GM11168 (cell line): ENCODE results near the gene OR10A4.
"Not testable (repeated sequence)": the region's sequence is repeated elsewhere in the genome, so short reads cannot be mapped to it uniquely, and the experiment has no call there.

Experiments
- in situ Hi-C: fragments of 300-500 bp; cut with MboI; formaldehyde crosslinking; loops from one replicate; pipeline ENCODE4 v1.12.0; 2022; ENCODE audit warnings: low sequenced_read_pairs; ENCODE audit not compliant: unreplicated experiment

OR10A4 gene, protein sequence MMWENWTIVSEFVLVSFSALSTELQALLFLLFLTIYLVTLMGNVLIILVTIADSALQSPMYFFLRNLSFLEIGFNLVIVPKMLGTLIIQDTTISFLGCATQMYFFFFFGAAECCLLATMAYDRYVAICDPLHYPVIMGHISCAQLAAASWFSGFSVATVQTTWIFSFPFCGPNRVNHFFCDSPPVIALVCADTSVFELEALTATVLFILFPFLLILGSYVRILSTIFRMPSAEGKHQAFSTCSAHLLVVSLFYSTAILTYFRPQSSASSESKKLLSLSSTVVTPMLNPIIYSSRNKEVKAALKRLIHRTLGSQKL

DNA sequence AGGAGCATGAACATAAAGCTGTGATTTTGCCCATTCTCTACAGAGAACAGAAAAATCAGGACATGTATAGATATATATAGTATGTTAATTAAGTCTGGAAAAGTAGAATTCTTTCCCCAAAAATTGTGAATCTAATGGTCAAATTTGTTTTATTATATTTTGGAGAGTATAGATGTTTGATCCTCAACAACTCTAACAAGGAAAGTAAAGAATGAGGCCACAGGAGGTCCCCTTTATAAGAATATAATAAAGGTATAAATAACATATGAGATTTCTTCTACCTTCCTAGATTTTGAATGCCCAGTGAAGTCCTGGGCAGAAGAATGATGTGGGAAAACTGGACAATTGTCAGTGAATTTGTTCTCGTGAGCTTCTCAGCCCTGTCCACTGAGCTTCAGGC, at the start of gene OR10A4:
TSS of gene OR10A4 (plus strand) at position 301 of the 400 bp plus-strand sequence. CDS start at position 324, 23 bp downstream.
- in situ Hi-C loops = no loop called here

DNA sequence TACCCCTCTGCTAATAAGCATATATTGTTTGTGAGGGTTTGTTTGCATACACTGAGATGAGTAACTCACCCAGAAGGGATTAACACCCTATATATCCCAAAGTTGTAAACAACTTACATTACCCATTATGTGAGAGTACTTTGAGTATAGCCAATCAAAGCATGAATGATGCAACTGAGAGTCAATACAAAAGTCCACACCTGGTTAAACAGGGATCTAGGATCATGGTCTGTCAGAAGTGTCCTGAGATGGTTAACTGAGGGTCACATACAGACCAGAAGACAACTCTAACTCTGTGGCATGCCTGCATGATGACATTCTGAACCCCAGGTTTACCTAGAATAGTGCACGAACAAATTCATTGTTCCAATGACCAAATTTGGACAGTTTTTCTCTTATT, 48.3 kb upstream of the OR10A4 start:
- in situ Hi-C loops = no loop called here

DNA sequence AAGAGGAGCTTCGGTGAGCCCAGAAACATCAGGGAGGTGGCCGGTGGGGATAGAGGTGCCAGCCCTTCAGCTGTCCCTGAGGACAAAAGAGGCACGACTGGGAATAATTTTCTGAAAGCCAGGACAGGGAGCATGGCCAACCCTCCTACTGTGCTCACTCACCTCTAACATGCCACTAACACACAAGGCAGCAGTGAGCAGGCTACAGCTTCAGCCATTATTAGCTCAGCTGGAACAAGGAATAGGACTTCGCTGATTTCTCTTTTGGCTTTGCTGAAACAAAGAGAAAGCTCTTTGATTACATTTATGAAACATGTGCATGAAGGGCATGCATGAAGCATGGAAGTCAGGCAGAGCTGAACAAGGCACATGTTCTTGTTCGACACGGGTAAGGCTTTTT, 43.1 kb upstream of the OR10A4 start:
- in situ Hi-C loops = no loop called here

DNA sequence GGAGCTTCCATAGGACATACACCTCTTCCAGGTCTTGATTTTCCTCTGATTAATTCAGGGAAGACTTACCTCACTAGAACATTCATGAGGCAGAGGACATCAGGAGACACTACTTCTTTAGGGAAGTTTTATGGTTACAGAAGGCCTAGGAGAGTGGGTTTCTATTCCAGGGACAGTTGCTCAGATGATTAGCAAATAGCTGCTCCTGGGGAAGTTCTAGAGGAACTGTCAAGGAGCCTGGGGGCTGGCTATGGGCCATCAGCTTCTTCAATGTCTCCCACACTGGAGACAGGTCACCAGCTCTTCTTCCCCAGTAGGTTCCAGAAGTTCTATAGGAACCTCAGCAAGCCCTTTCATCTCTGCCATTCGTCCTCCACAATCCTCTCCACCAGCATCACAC, 42.4 kb upstream of the OR10A4 start:
- in situ Hi-C loops = no loop called here

DNA sequence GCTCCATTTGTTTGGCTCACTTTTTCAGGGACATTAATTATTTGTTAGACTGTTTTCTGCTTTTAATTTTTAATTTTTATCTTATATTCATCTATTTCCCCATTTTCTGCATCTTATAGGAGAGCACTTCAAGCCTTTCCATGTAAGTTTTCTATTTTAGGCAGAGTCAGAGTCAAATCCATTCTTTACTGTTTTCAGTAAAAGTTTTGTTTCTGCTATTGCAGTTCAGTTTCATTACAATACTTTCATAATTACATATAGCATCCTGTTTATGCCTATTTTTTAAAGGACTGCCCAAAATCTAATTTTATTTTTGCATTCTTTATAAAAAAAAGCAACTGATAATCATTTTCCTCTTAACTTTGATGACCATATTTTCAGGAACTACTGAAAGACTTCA, 34.7 kb upstream of the OR10A4 start:
- in situ Hi-C loops = no loop called here

DNA sequence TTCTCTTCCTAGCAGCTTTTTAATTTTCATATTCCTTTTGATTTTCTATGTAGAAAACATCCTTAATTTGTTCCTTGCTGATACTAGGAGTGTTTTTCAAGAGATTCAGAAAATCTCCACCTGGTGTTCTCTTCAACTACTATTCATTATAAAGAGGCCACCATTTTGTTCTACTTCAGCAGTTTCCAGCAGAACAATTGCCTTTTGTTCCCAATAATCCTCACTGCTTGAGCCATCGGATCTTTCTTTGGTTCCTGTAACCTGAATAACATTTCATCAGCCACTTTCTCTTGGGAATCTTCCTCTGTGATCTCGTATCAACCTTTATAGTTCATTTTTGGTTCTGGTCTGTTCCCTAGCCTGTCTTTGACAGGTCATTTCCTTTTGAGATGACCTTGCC, 32.8 kb upstream of the OR10A4 start:
- in situ Hi-C loops = no loop called here

DNA sequence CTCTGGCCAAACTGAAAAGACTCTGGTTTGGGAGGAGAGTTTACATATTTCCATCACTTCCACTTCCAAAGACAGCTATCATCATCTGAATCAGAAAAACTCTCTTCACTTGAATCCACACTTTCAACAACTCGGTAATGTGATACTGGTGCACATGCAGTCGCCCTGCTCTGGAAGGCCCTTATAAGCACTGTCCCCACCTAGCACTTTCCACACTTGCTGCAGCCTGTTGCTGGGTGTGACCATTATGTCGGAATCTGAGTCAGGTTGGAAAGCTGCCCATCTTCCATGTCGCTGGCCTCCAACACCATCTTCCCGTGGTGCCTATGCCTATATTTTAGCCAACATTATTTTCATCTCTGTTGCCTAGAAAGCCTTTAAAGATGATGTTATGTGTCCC, 32.1 kb upstream of the OR10A4 start:
- in situ Hi-C loops = no loop called here

DNA sequence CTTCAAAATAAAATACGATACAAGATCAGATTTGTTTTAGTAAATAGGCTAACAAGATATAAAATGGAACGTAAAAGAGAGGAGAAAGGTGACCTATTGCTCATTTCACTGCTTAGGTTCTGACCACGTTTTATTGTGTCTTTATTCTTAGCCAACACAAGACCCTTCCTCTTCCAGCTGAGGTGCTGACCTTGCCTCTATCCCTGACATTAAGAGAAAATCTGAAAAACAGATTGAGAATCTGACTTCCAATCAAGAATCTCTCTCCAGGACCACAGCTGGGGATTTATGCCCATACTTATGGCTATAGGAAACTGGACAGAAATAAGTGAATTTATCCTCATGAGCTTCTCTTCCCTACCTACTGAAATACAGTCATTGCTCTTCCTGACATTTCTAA, 31.0 kb upstream of the OR10A4 start, which contains the start of gene OR10A5:
TSS of gene OR10A5 (plus strand) at position 301 of the 400 bp plus-strand sequence. CDS start at position 301, 0 bp downstream.
- in situ Hi-C loops = no loop called here

DNA sequence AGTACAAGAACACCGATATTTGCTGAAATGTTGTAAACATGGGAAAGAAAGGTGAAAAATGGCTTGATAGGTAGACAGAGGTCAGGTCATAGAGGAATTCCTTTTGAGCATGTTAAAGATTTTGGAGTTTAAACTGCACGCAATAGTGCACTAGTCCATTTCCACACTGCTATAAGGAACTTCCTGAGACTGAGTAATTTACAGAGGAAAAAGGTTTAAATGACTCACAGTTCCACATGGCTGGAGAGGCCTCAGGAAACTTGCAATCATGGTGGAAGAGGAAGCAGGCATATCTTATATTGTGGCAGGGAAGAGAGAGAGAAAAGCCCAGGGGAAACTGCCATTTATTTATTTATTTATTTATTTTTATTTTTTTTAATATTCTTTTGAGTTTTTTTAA, 25.9 kb upstream of the OR10A4 start:
- in situ Hi-C loops = no loop called here

DNA sequence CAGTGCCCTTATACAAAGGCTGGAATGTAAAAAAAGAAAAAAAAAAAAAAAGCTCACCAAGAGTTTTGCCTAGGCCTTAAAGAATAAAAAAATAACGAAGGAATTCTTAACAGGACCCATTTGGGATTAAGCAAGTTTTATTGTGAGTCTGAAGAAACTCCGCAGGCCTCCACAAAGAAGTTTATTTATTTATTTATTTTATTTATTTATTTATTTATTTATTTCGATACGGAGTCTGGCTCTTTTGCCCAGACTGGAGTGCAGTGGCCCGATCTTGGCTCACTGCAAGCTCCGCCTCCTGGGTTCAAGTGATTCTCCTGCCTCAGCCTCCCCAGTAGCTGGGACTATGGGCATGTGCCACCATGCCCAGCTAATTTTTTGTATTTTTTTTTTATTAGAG, 21.6 kb upstream of the OR10A4 start:
- in situ Hi-C loops = not testable (repeated sequence)

DNA sequence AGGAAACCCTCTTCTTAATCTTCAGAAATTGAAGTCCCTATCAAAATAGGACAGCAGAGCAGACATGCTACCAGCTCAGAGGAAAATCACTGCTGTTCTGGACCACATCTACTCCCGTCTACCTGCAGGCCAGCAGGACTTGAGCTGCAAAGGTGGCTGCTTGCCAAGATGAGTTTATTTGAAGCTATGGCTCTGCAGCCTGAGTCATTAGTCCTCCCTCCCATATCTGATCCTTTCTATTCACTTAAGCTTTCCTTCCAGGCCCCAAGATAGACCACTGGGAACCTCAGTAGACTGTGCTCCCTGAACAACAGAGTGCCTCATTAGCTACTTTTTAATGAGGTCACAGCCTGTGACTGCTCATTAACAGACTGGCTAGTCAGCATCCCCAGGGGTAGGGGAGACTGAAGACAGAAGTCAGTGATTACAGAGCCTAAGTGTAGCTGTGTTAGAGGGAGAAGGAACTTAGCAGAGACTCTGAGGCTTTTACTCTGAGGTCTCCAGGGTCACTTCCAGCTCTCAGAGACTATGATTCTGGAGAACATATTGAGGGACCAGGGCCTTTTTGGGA, 20.4 kb upstream of the OR10A4 start:
- in situ Hi-C loops = no loop called here

DNA sequence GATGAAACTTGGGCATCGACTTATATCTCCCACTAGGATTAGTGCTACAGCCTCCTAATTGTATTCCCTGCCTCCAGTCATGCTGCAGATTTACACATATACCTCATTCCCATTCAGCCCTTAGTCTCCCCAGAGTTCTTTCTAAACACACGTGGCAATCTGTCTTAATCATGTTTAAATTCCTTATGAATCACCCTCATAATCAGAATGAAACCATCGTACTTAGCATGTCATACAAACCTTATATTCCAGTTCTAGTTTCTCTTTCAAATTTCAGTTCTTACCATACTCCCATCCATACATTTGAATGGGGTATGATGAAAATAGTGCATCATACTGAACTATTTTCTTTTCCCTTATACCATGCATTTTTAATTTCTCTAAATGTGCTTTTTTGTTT, 19.6 kb upstream of the OR10A4 start:
- in situ Hi-C loops = no loop called here

DNA sequence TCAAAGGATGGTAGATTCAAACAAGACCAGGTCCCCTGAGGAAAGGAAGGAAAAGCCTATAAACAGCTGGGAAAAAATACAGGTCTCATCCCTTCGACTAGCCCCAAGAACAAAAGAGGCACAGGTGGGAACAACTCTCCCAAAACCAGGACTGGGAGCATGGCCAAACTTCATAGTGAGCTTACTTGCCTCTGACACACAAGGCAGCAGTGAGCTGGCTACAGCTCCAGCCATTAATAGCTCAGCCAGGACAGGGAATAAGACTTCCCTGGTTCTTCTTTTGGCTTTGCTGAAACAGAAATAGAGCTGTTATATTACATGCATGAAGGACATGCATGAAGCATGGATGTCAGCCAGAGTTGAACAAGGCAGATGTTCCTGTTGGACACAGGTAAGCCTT, 13.5 kb upstream of the OR10A4 start, which contains the start of gene OR10A2:
TSS of gene OR10A2 (plus strand) at position 97 of the 400 bp plus-strand sequence. CDS start 6,698 bp downstream, outside the sequence.
- in situ Hi-C loops = no loop called here

DNA sequence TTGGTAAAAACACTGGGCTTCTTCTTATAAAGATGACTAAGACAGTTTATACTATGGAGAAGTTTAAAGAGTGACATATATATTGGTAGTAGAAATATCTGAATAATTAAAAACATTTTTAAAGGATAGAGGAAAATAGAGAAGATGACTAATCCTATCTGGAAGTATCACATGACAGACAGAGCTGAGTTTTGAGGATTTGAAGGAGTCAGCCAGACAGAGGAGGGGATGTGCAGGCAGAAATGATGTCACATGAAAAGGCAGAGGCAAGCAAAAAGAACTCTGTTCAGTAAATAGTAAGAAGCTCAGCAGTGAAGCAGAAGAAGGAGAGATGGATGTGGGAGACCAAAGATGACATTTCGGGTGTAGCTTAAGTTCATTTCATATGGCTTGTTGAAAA, 12.0 kb upstream of the OR10A4 start:
- in situ Hi-C loops = no loop called here

DNA sequence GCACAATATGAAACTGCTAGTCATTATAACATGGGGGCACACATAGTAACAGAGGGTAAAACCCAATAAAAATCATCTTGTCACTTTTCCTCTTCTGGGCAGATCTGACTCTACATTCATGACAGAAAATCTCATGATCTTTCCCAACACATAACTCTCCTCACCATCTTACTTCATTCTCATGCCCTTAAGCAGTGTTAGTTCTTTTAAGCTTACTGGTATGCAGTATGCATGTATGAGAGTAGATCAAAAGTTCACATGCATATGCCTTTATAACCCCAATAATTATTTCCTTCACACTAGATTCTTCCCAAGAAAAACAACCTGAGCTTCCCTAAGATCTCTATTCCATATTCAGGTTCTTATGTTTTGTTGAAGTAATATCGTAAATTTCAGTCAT, 5.1 kb upstream of the OR10A4 start:
- in situ Hi-C loops = no loop called here

DNA sequence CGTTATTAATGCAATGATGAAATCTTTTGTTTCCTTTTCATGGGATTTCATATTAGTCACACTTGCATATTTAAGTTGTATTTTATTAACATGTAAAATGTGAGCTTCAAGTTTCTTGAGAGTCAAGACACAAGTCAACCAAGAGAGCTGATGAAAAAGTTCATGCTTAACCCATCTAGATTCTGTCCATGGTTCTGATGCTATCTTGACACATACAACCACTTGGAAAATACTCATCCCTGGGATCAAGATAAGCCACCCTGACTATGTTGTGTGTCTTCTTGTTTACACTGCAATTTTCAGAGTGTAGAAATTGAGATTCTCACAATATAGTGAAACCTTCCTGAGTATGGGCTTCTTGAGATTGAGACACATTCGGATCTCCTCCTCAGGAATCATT, 664 bp upstream of the OR10A4 start:
- in situ Hi-C loops = no loop called here

DNA sequence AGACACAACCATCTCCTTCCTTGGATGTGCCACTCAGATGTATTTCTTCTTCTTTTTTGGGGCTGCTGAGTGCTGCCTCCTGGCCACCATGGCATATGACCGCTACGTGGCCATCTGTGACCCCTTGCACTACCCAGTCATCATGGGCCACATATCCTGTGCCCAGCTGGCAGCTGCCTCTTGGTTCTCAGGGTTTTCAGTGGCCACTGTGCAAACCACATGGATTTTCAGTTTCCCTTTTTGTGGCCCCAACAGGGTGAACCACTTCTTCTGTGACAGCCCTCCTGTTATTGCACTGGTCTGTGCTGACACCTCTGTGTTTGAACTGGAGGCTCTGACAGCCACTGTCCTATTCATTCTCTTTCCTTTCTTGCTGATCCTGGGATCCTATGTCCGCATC, 489 bp downstream of the OR10A4 start:
- in situ Hi-C loops = no loop called here

DNA sequence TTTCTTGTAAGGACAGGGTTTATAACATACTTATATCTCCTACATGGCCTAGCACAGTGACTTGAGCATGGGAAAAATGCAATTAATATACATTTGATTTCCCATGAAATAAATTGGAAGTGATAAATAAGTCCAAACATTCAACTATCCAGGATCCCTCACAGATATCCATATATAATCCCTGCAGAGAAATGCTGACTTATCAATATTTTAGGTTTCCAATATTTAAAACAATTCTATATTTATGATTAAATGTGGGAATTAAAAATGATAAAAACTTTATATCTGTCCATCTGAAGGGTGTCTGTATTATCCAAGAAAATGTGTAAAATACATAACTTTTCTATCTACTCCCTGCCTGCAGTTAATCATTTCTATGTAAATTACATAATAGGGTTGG, 6.3 kb downstream of the OR10A4 start:
- in situ Hi-C loops = no loop called here

DNA sequence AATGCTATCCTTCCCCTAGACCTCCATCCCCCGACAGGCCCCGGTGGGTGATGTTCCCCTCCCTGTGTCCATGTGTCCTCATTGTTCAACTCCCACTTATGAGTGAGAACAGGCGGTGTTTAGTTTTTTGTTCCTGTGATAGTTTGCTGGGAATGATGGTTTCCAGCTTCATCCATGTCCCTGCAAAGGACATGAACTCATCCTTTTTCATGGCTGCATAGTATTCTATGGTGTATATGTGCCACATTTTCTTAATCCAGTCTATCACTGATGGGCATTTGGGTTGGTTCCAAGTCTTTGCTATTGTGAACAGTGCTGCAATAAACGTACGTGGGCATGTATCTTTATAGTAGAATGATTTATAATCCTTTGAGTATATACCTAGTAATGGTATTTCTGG, 11.3 kb downstream of the OR10A4 start:
- in situ Hi-C loops = not testable (repeated sequence)

DNA sequence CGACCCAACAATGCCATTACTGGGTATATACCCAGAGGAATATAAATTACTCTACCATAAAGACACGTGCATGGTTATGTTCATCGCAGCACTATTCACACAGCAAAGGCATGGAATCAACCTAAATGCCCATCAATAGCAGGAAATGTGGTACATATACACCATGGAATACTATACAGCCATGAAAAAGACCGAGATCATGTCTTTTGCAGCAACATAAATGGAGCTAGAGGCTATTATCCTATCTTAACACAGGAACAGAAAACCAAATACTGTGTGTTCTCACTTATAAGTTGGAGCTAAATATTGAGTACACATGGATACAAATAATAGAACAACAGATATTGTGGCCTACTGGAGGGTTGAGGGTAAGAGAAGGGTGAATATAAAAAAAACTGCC, 12.4 kb downstream of the OR10A4 start:
- in situ Hi-C loops = no loop called here

DNA sequence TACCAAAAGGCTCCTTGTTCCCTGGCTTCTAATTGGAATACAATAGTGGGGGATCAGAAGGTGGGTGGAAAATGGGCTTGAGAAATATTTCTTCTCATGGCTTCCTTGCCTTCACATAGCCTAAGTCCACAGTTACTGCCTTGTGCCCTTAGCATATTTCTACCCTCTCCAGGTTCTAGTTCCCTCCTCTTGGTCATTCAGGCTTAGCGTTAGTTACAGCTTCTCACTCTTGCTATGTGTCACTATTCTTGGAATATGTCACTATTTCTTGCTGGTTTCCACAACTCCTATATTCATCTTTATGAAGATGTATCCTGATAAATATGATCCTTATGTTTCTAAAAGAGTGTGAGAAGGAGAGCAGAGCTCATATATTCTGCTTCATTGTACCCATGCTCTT, 13.4 kb downstream of the OR10A4 start:
- in situ Hi-C loops = no loop called here

DNA sequence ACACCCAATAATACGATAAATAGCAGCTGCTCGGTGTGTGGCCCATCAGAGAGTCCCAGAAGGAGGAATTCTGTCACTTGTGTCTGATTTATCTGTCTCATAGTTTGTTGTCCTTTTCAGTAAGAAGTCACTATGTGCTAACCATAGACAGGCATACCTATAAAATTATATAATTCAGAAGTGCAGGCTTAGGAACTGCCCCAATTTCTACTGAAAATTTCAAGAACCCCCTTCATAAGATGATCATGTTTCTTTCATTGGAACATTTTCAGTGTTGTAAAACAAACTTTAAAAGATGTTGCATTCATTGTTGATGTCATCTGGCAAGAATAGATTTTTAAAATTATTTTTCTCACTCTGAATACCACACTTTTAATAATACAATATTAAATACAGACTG, 16.0 kb downstream of the OR10A4 start, which contains the start of gene OR2D2:
TSS of gene OR2D2 (minus strand) at position 101 of the 400 bp plus-strand sequence. CDS start at position 101, 0 bp downstream.
- in situ Hi-C loops = no loop called here
